ENCODE measurements around the gene CCDC137. TPM values are rescaled to one million over a fixed set of nuclear protein-coding genes. Genes with fewer than 3 reads are reported as not detected.

Gene CCDC137
- polyA plus RNA-seq, 1 donor from 2014 or later = 12.2 TPM

- peaks cover 25% of the 10 kb centered on the region for H3K79me2 ChIP-seq (replicated peaks; ENCODE audit: insufficient read depth, low read length)
These were observed 37.5 kb downstream of the CCDC137 start for GRCh38 chr17:81703747-81704654.

GRCh38 chr17:81705518-81706231, 39.1 kb downstream of the CCDC137 start:
- no peak overlapping the region for H3K4me2 ChIP-seq (ENCODE audit: low read length)
- H3K9me2 ChIP-seq (ENCODE audit: insufficient read depth, low read length) = no peaks in the 10 kb centered on the region
- TF ChIP-seq SMC3 (conservative IDR thresholded peaks at IDR 0.05; ENCODE audit: poor library complexity) = no peak
- TF ChIP-seq REST (IDR thresholded peaks at IDR 0.05; ENCODE audit: borderline replicate concordance) = no peak
- TF ChIP-seq EP300 (conservative IDR thresholded peaks at IDR 0.05; ENCODE audit: poor library complexity, severe bottlenecking) = no peak
- TF ChIP-seq CTCF (IDR thresholded peaks at IDR 0.05; ENCODE audit: poor library complexity, severe bottlenecking) = no peak
- TF ChIP-seq POLR2AphosphoS5 (IDR thresholded peaks at IDR 0.05) = no peak
- no peak for TF ChIP-seq MXI1 (conservative IDR thresholded peaks at IDR 0.05; ENCODE audit: poor library complexity, severe bottlenecking)
- no peak for TF ChIP-seq EZH2 (IDR thresholded peaks at IDR 0.05; ENCODE audit: borderline replicate concordance, insufficient read depth, low read length, poor library complexity, severe bottlenecking)
- TF ChIP-seq TAF1 (IDR thresholded peaks at IDR 0.05; ENCODE audit: low read depth) = no peak
- no peak for TF ChIP-seq RAD21 (conservative IDR thresholded peaks at IDR 0.05)
- H3F3A ChIP-seq (ENCODE audit: insufficient read depth, low read length, poor library complexity, severe bottlenecking) = no peaks in the 10 kb centered on the region
- H3K36me3 ChIP-seq (ENCODE audit: insufficient read depth, low read length) = no peaks in the 10 kb centered on the region
- peaks cover 2% of the 10 kb centered on the region for H3K27me3 ChIP-seq (ENCODE audit: insufficient read depth, low read depth, low read length)
- no peaks in the 10 kb centered on the region for H3K9me3 ChIP-seq (ENCODE audit: low read length)
- H3K27ac ChIP-seq (ENCODE audit: low read length) = no peak overlapping the region
- H3K79me2 ChIP-seq (replicated peaks; ENCODE audit: insufficient read depth, low read length) = peaks cover 25% of the 10 kb centered on the region
- no peak overlapping the region for H3K4me3 ChIP-seq (ENCODE audit: low read length)
- no peak overlapping the region for H3K9ac ChIP-seq (ENCODE audit: low read length)
- H2AFZ ChIP-seq (ENCODE audit: low read depth, low read length) = no peak overlapping the region
- no peaks in the 10 kb centered on the region for H4K20me1 ChIP-seq (ENCODE audit: insufficient read depth)

More at GRCh38 chr17:81703747-81704654, 37.5 kb downstream of the CCDC137 start:
- Histone ChIP-seq H3F3A (ENCODE audit: insufficient read depth, low read length, poor library complexity, severe bottlenecking) (no peaks in the 10 kb centered on the region), H3K9me2 (ENCODE audit: insufficient read depth, low read length) (no peaks in the 10 kb centered on the region), H3K36me3 (ENCODE audit: insufficient read depth, low read length) (no peaks in the 10 kb centered on the region), H2AFZ (ENCODE audit: low read depth, low read length) (peak overlapping the region; percentile 27), H3K4me3 (ENCODE audit: low read length) (peak overlapping the region; percentile 96), H3K9ac (ENCODE audit: low read length) (peak overlapping the region; percentile 94), H3K27ac (ENCODE audit: low read length) (peak overlapping the region; percentile 80), H3K4me2 (ENCODE audit: low read length) (peak overlapping the region; percentile 92), H4K20me1 (ENCODE audit: insufficient read depth) (no peaks in the 10 kb centered on the region), H3K27me3 (ENCODE audit: insufficient read depth, low read depth, low read length) (no peaks in the 10 kb centered on the region), H3K9me3 (ENCODE audit: low read length) (no peaks in the 10 kb centered on the region)
- TF ChIP-seq CTCF (IDR thresholded peaks at IDR 0.05; ENCODE audit: poor library complexity, severe bottlenecking) = no peak
- TF ChIP-seq MXI1 (conservative IDR thresholded peaks at IDR 0.05; ENCODE audit: poor library complexity, severe bottlenecking) = peak; percentile 5
